GM18861 (cell line): Measurements from ENCODE around the gene STIMATE.

Source experiments
- ATAC-seq: cut with Tn5 transposase; IDR thresholded peaks from one replicate; pipeline ENCODE4 v1.9.1; 2021; ENCODE audit not compliant: unreplicated experiment

STIMATE gene

DNA sequence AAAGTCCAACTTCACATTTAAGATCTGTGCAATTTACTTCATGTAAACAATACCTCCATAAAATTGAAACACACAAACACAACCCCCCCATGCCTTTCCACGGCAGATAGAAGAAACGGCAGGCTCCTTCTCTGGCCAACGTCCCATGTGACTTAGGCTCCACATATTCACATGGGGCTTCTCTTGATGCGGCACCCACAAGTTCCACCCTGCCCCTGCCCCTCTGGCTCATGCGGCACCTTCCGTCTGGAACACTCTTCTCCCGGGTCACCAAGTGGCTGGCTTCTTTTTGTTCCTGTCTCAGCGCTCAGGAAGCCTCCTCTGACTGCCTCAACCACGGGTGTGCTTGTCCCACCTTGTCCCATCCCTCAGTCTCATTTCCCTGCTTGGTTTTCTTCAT is 25.6 kb downstream of the STIMATE start:
- no peak for ATAC-seq

DNA sequence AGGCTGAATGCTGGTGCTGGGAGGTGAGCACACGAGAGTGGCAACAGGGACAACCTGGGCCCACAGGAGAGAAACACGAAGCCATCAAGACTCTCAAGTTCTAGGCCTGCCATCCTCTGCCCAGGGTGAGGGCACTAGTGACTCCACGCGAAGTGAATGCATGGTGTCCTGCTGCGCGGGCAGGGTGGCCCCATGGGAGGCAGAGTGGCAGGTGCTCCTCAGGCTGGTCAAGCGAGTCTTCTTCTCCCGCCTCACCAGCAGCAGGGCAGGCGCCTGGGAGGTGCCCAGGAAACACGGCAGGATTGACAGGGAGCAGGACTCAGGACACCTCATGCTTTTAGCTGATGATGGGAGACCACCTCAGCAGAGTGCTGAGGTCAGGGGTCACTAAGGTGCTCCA is 26.9 kb downstream of the STIMATE start:
- ATAC-seq, result no peak

DNA sequence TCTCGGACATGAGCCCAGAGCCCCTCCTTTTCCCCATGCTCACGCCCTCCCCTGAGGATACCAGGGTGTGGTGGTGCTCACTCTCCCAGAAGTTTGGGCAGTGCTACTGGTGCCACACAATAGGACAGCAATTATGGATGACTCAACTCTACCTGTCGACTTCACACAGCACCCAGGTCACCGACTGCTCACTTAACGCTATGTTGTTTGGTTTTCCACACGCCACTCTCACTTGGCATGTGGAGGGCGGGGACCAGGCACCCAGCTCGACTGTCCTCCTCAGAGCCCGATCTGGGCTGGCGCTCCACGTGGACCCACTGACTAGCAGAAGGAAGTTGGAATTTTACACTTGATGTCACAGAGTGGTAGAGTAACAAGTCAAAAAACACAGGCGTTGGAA is 30.9 kb downstream of the STIMATE start:
- ATAC-seq, result no peak

DNA sequence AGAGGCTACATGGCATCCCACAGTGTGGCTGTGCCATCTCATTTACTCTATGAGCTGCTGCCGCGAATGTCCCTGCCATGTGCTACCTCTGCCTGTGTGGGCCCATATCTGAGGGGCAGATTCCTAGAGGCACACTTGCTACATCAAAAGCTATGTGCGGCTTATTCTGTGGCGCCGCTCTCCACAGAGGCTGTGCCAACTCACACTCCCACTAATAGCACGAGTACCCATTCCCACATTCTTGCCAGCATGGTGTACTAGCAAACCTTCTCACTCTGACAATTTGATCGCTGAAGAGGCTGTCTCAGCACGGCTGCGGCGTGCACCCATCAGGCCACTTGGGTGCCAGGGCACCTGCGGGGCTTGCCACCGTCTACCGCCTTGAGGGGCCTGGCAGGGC is 31.4 kb downstream of the STIMATE start:
- no peak for ATAC-seq

DNA sequence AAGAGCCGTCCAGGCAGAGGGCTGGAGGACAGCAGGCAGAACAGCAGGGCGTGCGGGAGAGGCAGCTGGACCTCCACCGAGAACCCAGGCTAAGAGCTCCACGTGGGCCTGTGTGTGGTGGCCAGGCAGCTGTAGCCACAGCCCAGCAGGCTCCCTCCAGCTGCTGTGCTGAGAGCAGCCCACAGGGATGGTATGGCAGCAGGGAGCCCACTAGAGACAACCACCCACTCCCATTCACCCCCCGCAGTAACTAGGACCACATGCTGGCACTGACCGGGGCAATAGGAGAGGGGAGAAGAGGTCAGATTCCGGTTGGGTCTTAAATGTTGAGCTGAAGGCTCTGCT is 37.0 kb downstream of the STIMATE start:
- ATAC-seq, result no peak

DNA sequence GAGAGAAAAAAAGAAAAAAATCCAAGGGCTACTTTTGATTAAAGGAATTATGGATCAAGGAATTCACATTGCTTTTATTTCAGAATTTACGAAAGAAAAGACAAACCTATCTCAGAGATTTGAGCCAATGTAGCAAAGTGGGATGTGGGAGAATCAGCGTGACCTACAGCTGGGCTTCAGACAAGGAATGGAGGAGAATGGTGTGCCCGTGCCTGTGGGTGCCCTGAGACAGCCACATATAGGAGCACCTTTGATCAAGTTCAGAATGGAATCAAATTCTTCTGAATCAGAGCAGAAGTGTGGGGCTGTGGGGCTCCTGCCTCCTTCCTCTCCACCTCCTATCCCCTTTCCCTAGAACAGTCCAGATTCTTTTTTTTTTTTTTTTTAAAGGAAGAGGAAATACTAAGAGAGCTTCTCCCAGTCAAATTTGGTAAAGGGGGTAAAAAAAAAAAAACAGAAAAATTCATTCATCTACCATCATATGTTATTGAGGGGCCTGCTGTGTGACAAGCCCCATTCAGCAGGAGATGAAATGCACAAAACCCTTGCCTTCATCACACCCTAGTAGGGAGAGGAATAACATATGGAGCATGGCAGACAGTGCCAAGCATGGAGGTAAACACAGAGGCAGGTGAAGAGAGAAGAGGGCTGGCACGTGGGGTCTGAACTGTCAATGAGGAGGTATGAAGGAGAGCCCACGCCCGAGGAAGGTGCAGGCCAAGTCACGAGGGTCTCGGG is 37.5 kb downstream of the STIMATE start:
- no peak for ATAC-seq

DNA sequence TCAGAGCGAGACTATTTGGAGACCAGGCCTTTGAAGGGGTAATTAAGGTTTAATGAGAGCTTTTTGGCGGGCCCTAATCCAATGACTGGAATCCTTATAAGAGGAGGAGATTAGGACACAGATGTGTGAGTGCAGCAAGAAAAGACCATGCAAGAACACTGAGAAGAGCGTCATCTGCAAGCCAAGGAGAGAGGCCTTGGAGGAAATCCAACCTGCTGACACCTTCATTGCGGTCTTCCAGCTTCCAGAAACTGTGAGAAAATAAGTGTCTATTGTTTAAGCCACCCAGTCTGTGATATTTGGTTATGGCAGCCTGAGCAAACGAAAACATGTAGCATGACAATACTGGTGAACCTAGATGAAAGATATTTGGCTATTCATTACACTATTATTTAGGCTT is 39.5 kb downstream of the STIMATE start:
- no peak for ATAC-seq

DNA sequence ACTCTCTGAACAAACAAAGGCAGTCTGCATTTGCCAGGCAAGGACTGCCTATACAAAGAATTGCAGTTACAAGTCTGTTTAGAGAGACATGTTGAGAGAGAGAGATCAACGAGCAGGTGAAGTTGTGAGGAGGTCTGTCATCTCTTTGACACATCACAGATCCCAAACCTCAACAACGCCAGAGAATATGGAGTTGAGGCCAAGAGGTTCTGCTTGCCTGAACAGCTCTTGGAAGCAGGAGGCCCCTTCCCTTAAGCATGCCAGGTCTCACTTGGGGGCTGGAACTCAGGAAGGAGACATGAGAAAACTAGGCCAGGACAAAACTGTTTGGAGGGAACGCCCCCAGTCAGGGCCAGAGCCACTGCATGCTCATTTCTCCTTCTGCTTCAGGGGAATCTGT is 40.2 kb downstream of the STIMATE start:
- ATAC-seq, result no peak

DNA sequence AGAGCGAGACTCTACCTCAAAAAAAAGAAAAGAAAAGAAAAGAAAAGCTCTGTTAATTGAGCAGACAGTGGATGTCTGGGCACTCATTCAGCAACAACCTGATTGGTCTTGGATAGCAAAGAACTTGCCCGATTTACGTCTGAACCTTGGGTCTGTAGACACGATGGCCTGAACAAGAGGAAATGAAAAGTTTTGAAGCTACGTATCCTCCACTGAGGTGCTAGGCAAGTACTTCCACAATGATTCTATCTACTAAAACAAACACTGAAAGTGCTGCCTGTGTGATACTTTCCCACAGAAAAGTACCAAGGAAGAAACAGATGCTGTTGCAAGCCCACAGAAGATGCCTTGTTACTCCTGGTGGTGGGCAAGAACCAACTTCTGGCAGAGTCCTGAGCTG is 40.7 kb downstream of the STIMATE start:
- no peak for ATAC-seq

DNA sequence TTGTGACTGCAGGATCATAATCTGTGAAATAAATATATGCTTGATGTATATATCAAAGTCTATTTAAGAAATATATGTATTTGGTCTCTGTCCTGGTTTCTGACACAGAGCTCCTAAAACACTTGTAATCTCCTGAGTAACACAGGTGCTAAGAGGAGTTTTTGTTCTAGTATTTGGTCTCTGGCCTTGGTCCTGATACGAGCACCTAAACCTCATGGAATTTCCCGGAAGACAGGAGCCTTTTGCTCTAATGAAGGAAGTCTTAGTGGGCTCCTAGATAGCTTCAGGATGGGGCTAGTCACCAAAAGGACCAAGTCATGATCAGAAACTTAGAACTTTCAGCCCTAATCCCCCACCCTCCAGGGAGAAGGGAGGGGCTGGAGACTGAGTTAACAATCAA is 43.3 kb downstream of the STIMATE start:
- ATAC-seq, result no peak

DNA sequence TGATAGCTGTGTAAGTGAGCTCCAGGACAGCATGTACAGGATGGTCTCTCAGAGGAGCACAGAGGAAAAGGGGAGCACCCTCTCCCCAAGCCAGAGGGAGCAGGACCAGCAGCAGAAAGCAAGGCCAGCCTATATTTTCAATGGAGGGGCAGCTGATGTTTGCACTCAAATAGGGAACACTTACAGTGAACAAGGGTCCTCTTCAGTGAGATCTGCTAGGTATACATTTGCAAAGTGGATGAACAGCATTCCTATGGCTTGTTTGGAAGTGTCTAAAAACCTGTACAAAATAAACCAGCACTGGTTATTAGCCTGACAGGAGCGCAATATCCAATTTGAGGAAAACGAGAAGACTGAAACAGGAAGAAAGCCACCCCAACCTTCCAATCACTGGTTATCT is 44.9 kb downstream of the STIMATE start:
- ATAC-seq, result no peak

DNA sequence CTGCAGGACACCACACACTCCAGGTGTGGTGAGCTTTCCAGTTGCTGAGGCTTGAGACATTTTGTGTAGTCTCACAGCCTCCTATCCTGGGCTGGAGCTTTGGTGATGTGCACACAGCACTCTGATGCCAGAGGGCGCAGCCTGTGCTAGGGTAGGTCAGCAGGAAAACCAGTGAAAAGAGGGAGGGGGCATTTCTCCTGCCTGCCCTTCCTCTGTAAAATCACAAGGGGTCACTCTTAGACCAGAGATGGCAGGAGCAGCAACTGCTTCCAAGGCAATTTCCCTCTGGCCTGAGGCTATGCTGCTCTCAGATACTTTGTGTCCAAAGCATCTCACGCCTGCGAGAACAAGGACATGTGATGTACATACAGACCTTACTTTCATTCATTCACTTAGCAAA is 46.0 kb downstream of the STIMATE start:
- ATAC-seq, result no peak

DNA sequence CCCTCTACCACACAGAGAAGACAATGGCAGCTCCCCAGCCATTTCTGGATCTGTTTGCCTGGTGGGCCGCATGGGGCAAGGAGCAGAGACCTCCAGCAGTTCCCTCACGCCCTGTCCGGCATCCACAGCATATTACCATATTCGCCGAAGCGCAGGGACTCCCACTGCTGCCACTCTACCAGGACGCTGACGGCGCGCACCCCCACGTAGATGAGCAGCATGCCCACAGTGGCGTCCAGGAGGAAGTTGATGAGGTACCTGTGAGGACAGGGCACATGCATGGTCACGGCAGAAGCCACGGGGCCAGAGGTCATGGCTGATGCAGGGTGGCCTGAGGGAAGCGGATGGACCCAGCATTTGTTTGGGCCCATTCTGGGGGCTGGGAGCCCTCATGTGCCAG is 47.7 kb downstream of the STIMATE start:
- ATAC-seq, result no peak

DNA sequence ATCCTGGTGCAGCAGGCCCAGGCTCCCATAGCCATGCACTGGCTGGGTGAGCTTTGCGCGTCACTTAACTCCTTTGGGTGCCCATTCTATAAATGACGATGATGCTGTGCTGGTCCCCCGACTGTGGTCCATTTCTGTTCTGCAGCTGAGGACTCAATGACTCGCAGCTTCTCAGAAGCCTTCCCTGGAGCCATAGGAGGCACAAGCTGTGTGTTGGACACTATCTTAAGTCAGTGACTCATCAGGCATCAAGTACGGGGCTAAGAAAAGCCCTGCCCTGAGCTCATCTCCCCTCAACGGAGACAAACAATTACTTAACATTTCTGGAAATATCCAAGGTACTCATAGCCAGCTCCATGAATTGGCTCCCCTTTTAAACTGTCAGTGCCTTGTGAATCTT is 48.7 kb downstream of the STIMATE start:
- no peak for ATAC-seq

DNA sequence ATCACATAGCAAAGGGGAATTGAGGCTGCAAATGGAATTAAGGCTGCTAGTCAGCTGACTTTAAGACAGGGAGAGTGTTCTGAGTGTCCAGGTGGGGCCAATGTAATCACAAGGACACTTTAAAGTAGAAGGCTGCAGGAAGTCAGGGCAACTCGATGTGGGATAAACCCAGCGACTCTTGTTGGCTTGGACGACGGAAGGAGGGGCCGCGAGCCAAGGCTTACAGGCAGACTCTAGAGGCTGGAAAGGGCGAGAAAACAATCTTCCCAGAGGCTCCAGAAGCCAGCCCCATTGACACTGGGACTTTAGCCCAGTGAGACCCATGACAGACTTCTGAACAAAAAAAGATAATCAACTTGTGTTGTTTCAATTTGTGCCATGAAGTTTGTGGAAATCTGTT is 49.6 kb downstream of the STIMATE start:
- no peak for ATAC-seq

DNA sequence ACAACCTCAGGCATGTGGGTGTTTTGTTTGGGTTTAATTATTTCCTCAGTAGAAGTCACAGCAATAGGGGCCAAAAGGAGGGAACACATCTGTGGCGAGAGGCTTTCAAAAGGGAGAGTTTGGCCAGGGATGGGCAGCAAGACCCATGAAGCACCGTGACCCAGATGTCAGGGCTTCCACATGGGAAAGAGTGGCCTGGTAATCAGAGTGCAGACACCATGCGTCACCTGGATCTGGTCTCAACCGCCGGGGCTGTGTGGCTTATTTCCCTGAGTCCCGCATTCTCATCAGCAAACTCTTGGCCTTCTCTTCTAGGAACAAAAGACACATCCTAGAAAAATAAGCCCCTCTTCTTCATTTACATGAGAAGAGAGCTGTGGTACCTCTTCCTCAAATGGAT is 50.1 kb downstream of the STIMATE start:
- ATAC-seq, result no peak

DNA sequence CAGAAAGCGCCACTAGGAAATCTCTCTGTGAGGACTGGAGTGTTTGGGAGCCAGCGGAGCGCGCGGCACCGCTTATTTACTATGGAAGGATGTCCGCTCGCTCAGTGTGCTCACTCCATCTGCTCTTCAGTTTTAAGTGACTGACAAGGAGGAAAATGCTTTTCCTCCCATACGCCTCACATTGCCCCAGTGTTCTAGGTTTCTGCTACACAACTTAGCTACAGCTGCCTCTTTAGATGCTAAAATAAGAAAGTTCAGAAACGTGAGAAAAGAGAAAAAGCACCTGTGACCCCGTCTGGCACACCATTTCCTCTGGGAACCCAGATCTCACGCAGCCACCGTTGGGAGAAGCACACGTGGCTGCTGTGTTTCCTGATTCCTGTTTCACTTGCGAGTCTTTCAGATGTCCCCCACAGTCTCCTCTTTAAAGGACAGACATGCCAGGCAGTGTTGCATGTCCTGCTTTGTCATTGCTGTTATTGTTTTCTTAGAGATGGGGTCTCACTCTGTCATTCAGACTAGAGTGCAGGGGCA is 50.8 kb downstream of the STIMATE start:
- ATAC-seq, result no peak

DNA sequence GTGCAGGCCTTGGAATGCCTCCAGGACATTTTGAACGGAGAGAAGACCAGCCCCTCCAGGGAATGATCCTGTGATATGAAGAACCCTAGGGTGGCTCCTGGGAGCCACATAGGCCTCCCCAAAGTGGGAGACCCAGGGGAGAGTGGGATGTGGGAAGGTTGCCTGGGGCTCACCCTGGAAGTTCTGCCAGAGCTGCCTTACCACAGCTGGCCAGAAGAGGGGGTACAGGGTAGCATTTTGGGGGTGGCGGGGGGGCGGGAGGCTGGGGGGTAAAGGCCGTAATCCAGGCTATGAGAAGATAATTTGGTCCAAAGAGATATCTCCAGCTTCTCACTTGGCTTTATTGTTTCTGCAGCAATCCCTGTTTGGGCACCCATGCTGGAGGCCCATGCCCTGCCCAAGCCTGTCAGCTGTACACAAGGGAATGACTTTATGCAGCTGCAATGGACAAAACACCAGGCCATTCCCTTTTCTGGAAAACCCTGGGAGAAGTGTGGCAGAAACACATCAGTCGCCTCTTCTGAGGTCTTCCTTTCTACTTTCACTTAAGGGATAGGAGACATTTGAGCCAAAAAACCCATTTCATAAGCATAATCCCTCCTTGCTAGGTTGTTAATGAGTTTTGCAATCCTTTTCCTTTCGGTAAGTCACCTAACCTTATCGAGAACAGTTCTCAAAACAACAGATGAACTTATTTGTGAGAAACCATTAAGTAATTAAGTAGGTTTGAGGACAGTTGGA is 51.5 kb downstream of the STIMATE start:
- ATAC-seq, result no peak

DNA sequence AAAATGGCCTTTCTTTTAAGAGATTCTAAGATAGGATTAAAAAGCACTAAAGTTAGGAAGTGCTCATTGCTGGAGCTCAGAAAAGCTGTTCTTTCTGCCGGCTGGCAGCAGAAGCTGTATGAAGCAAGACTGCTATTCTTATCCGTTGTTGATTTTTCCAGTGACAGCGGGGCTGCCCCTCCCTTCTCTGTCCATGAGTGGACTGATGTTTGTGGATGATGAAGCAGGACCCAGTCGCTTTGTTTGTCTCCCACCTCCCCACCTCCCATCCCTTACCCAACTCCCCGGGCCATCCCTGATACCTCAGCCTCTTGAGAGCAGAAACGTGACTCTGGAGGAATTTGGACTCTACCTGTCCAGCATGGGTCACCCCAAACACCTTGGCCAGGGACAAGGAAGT is 52.2 kb downstream of the STIMATE start:
- no peak for ATAC-seq

DNA sequence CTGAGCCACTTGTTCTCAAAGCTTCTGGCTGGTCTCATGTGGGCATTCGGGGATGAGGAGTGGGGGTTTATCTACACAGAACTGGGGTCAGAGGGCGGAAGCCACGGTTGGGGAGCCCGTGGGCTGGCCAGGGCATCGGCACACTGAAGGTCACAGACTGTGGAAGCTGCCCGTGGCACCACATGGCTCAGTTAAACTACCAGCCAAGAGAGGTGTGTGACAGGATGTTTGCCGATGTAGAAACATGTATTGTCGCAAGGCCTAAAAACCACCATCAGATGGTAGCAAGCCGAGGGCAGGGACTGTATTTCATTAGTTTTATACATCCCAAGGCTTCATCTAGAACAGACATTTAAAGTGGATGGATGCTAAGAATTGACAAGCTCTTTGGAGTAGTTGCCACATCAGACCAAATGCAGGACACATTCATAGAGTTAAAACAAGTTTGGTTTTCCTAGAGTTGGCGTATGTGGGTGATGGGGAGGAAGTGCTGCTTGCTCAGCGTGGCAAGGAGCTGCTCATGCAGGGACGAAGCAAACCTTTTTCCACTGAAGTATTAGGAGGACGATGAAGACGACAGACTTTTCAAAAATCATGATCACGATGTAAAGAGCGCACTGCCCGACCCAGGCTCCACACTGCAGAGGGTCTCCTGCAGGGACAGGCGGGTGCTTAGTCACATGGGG is 52.9 kb downstream of the STIMATE start:
- ATAC-seq, result no peak

DNA sequence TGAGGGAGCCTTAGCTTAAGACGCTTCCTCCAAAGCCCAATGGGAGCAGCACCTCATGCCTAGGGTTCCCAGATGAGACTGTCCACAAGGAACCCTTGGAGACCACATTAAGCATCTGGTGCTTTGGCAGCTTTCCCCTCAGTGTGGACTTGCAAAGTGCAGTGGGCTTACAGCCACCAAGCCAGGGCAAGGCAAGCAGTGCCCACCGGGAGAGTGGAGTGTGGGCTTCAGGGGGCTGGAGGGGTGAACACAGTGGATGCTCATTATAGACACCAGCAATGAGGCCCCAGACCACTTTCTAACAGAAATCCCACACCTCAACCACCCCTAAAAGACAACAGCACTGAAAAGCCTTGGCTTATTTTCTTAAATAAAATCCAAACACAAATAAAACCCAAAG is 53.5 kb downstream of the STIMATE start:
- no peak for ATAC-seq
